Measurements from ENCODE around the gene L2HGDH. TPM values are rescaled to one million over a fixed set of nuclear protein-coding genes. Genes with fewer than 3 reads are reported as not detected.
A peak's percentile ranks its signal among the peaks of the same experiment; 100 is the strongest.

The L2HGDH gene
- total RNA-seq, 2 experiments from 2014 or later = 8.7 to 19.8 TPM

DNA sequence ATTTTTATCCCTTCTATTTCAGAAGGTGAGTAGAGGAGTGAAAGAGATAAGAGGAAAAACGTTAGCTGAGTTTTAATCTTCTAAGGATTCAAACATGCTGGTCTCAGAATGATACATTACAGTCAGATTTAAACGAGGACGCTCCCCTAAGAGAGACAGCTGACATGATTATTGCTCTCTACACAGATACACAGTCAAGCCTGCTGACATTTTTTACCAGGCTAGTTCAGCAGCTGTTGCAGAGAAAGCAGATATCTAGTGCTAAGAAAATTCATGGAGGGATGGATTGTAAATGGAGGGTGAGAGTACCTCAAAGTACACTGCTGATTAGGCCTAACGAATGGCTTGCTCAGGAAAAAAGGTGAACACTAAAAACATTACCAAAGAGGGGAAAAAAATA, 48.7 kb downstream of the L2HGDH start:
- peaks cover 10% of the 10 kb centered on the region; the same call in 1 of the 2 replicates for H3K36me3 ChIP-seq (ENCODE audit: insufficient read depth, low read length)
- ChIA-PET POLR2A (interaction anchor here (0.5 kb wide), 1 partner anchor 234 kb away, joined by 4 read pairs; no protein-coding TSS in a partner anchor), CTCF (ENCODE audit: unreplicated experiment) (no interaction called here)
- H3K9me2 ChIP-seq (ENCODE audit: insufficient read depth, low read length) = no peaks in the 10 kb centered on the region
- H3K4me1 ChIP-seq (ENCODE audit: insufficient read depth, low read length, poor library complexity, severe bottlenecking) = no peaks in the 10 kb centered on the region
- H3K27ac ChIP-seq (ENCODE audit: low read depth, low read length, poor library complexity, severe bottlenecking) = no peak overlapping the region
- H2AFZ ChIP-seq (ENCODE audit: low read length) = no peak overlapping the region
- intact Hi-C loops (cut with micrococcal nuclease; ENCODE audit: unreplicated experiment) = loop anchor here (5.0 kb wide), 1 partner anchor 131 kb away; no protein-coding TSS in a partner anchor
- H3K9me3 ChIP-seq (ENCODE audit: low read length) = no peaks in the 10 kb centered on the region
- H3K4me2 ChIP-seq (ENCODE audit: low read length) = no peak overlapping the region
- no peak for TF ChIP-seq EZH2phosphoT487 (IDR thresholded peaks at IDR 0.05; ENCODE audit: borderline replicate concordance, low read depth, low read length)
- TF ChIP-seq, protein P1, sequence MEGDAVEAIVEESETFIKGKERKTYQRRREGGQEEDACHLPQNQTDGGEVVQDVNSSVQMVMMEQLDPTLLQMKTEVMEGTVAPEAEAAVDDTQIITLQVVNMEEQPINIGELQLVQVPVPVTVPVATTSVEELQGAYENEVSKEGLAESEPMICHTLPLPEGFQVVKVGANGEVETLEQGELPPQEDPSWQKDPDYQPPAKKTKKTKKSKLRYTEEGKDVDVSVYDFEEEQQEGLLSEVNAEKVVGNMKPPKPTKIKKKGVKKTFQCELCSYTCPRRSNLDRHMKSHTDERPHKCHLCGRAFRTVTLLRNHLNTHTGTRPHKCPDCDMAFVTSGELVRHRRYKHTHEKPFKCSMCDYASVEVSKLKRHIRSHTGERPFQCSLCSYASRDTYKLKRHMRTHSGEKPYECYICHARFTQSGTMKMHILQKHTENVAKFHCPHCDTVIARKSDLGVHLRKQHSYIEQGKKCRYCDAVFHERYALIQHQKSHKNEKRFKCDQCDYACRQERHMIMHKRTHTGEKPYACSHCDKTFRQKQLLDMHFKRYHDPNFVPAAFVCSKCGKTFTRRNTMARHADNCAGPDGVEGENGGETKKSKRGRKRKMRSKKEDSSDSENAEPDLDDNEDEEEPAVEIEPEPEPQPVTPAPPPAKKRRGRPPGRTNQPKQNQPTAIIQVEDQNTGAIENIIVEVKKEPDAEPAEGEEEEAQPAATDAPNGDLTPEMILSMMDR (conservative IDR thresholded peaks at IDR 0.05; ENCODE audit: low read length) = no peak
- H3K4me3 ChIP-seq (ENCODE audit: low read depth, low read length, poor library complexity, severe bottlenecking) = no peak overlapping the region
- BruUV-seq (replicated peaks) = no TSS peak
- no peaks in the 10 kb centered on the region for H3K79me2 ChIP-seq (ENCODE audit: insufficient read depth, low read depth, low read length)
- H4K20me1 ChIP-seq (ENCODE audit: insufficient read depth, low read length) = no peaks in the 10 kb centered on the region
- DNase-seq (ENCODE audit: low spot score) = no peak

DNA sequence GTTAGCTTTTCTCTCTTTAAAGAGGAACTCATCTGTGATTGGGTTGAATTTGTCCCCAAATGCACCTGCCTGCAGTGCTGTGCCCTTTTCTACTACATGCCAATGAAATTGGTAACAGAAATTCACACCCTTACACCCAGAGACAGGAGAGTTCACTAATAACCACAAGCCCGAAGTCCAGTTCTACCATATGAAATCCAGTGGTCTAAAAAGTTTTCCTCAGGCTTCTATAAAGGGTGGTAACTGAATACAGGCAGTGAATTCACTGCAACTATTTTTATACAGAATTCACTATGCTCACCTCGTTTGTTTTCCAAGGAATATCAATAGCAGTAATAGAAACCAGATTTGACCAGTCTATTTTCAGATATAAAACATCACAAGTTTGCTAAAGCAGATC, 49.2 kb downstream of the L2HGDH start:
- Histone ChIP-seq H3K36me3 (ENCODE audit: insufficient read depth, low read length) (peaks cover 10% of the 10 kb centered on the region; the same call in 1 of the 2 replicates), H3K9me3 (ENCODE audit: low read length) (no peaks in the 10 kb centered on the region), H3K4me2 (ENCODE audit: low read length) (no peak overlapping the region), H3K4me1 (ENCODE audit: insufficient read depth, low read length, poor library complexity, severe bottlenecking) (no peaks in the 10 kb centered on the region), H4K20me1 (ENCODE audit: insufficient read depth, low read length) (no peaks in the 10 kb centered on the region), H3K9me2 (ENCODE audit: insufficient read depth, low read length) (no peaks in the 10 kb centered on the region), H2AFZ (ENCODE audit: low read length) (no peak overlapping the region), H3K79me2 (ENCODE audit: insufficient read depth, low read depth, low read length) (no peaks in the 10 kb centered on the region), H3K4me3 (ENCODE audit: low read depth, low read length, poor library complexity, severe bottlenecking) (no peak overlapping the region), H3K27ac (ENCODE audit: low read depth, low read length, poor library complexity, severe bottlenecking) (no peak overlapping the region)
- intact Hi-C loops (cut with micrococcal nuclease; ENCODE audit: unreplicated experiment) = loop anchor here (5.0 kb wide), 1 partner anchor 131 kb away; no protein-coding TSS in a partner anchor
- BruUV-seq (replicated peaks) = no TSS peak
- POLR2A ChIA-PET = interaction anchor here (1.2 kb wide), 1 partner anchor 31 kb away, joined by 3 read pairs; no protein-coding TSS in a partner anchor
- no peak for DNase-seq (ENCODE audit: low spot score)
- CTCF ChIA-PET (ENCODE audit: unreplicated experiment) = no interaction called here
- TF ChIP-seq, protein P1 (conservative IDR thresholded peaks at IDR 0.05; ENCODE audit: low read length) = no peak
- TF ChIP-seq EZH2phosphoT487 (IDR thresholded peaks at IDR 0.05; ENCODE audit: borderline replicate concordance, low read depth, low read length) = no peak

DNA sequence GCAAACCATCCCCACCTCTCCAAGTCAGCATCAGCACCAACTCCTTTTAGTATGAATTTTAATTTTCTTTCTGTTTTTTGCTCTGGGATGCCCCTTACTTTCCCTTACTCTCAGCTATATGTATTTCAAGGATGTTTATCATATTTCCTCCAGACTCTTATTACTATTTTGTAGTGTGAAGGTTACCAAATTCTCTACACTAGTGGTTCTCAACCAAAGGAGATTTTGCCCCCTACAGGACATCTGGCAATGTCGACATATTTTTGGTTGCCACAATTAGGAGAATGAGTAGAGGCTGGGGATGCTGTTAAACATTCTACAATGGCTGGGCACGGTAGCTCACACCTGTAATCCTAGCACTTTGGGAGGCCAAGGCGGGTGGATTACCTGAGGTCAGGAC, 51.5 kb downstream of the L2HGDH start:
- peak; percentile 58 for DNase-seq (ENCODE audit: low spot score)

More for the DNA sequence above, 51.5 kb downstream of the L2HGDH start:
- intact Hi-C loops (cut with micrococcal nuclease; ENCODE audit: unreplicated experiment) = loop anchor here (5.0 kb wide), 1 partner anchor 128 kb away; no protein-coding TSS in a partner anchor
- H3K9me2 ChIP-seq (ENCODE audit: insufficient read depth, low read length) = no peaks in the 10 kb centered on the region
- no peaks in the 10 kb centered on the region for H4K20me1 ChIP-seq (ENCODE audit: insufficient read depth, low read length)
- no peaks in the 10 kb centered on the region for H3K79me2 ChIP-seq (ENCODE audit: insufficient read depth, low read depth, low read length)
- H2AFZ ChIP-seq (ENCODE audit: low read length) = no peak overlapping the region
- ChIA-PET CTCF (ENCODE audit: unreplicated experiment) (no interaction called here), POLR2A (interaction anchor here (0.6 kb wide), 1 partner anchor 112 kb away, joined by 5 read pairs; no protein-coding TSS in a partner anchor)
- TF ChIP-seq, protein P1 (conservative IDR thresholded peaks at IDR 0.05; ENCODE audit: low read length) = peak; percentile 77
- no peak for TF ChIP-seq EZH2phosphoT487 (IDR thresholded peaks at IDR 0.05; ENCODE audit: borderline replicate concordance, low read depth, low read length)
- no peaks in the 10 kb centered on the region for H3K4me1 ChIP-seq (ENCODE audit: insufficient read depth, low read length, poor library complexity, severe bottlenecking)
- no TSS peak for BruUV-seq (replicated peaks)
- H3K4me3 ChIP-seq (ENCODE audit: low read depth, low read length, poor library complexity, severe bottlenecking) = no peak overlapping the region
- H3K9me3 ChIP-seq (ENCODE audit: low read length) = no peaks in the 10 kb centered on the region
- peaks cover 10% of the 10 kb centered on the region; the same call in 1 of the 2 replicates for H3K36me3 ChIP-seq (ENCODE audit: insufficient read depth, low read length)
- H3K27ac ChIP-seq (ENCODE audit: low read depth, low read length, poor library complexity, severe bottlenecking) = no peak overlapping the region
- no peak overlapping the region for H3K4me2 ChIP-seq (ENCODE audit: low read length)
